HEK293 (cell line): ENCODE data around the gene TRIM2.

Source experiments
- CTCF ChIA-PET: fragments of 350-600 bp; formaldehyde crosslinking; extraction: SDS; loops from one replicate; lab custom pipeline; 2021; ENCODE audit warnings: antibody characterized with exemption; lab: Yijun Ruan, JAX
- POLR2A ChIA-PET: fragments of 300-600 bp; formaldehyde crosslinking; extraction: SDS; loops from one replicate; lab custom pipeline; 2020; ENCODE audit warnings: antibody characterized with exemption, inconsistent platforms; lab: Yijun Ruan, JAX
- H3K27ac ChIP-seq: fragments of 200-500 bp; sonication (Bioruptor generic); 2 replicates; pipeline ENCODE4 v1.5.1; 2014; ENCODE audit warnings: low read depth, low read length, control low read depth, inconsistent platforms; ENCODE audit errors: extremely low read depth
- H3K36me3 ChIP-seq, 2 experiments: fragments of 200-500 bp in 1 of 2; sonication (Bioruptor generic) in 1 of 2; 1 replicate in 1 of 2; 2 replicates in 1 of 2; pipeline ENCODE4 v1.5.1; 2014 to 2017; ENCODE audit warnings: inconsistent platforms in 2 of 2, low read length in 2 of 2; ENCODE audit not compliant: control insufficient read depth in 2 of 2, insufficient read depth in 1 of 2
- H3K4me1 ChIP-seq: fragments of 200-500 bp; sonication (Bioruptor generic); 2 replicates; pipeline ENCODE4 v1.5.1; 2014; ENCODE audit warnings: mild to moderate bottlenecking, low read length, inconsistent platforms; ENCODE audit not compliant: control insufficient read depth, insufficient read depth
- H3K4me3 ChIP-seq: 2 replicates; pipeline ENCODE4 v1.5.1; 2011; ENCODE audit warnings: low read depth, mild to moderate bottlenecking, control low read depth, low read length, moderate library complexity
- H3K9me3 ChIP-seq: fragments of 200-500 bp; sonication (Bioruptor generic); 2 replicates; pipeline ENCODE4 v1.5.1; 2014; ENCODE audit warnings: low read depth, low read length, inconsistent platforms; ENCODE audit not compliant: control insufficient read depth, insufficient read depth
- GFI1B ChIP-seq: fragments of 450-650 bp; formaldehyde crosslinking; IDR thresholded peaks from 2 replicates; pipeline ENCODE4 v1.5.1; 2016; ENCODE audit warnings: missing biosample characterization, missing genetic modification characterization
- GLIS1 ChIP-seq: fragments of 450-650 bp; formaldehyde crosslinking; IDR thresholded peaks from 2 replicates; pipeline ENCODE4 v1.5.1; 2016; ENCODE audit warnings: missing biosample characterization, missing genetic modification characterization
- GLIS2 ChIP-seq: fragments of 450-650 bp; formaldehyde crosslinking; IDR thresholded peaks from 2 replicates; pipeline ENCODE4 v1.5.1; 2016; ENCODE audit warnings: missing biosample characterization, missing genetic modification characterization
- INSM2 ChIP-seq: fragments of 450-650 bp; formaldehyde crosslinking; IDR thresholded peaks from 2 replicates; pipeline ENCODE4 v1.5.1; 2016; ENCODE audit warnings: missing biosample characterization, missing genetic modification characterization
- KLF8 ChIP-seq: fragments of 450-650 bp; formaldehyde crosslinking; IDR thresholded peaks from 2 replicates; pipeline ENCODE4 v1.5.1; 2016; ENCODE audit warnings: missing biosample characterization, missing genetic modification characterization
- SCRT1 ChIP-seq: fragments of 450-650 bp; formaldehyde crosslinking; IDR thresholded peaks from 2 replicates; pipeline ENCODE4 v1.5.1; 2016; ENCODE audit warnings: missing biosample characterization, missing genetic modification characterization, borderline replicate concordance
- SP2 ChIP-seq: fragments of 450-650 bp; formaldehyde crosslinking; IDR thresholded peaks from 2 replicates; pipeline ENCODE4 v1.5.1; 2016; ENCODE audit warnings: missing biosample characterization, missing genetic modification characterization
- SP3 ChIP-seq: fragments of 450-650 bp; formaldehyde crosslinking; IDR thresholded peaks from 2 replicates; pipeline ENCODE4 v1.5.1; 2016; ENCODE audit warnings: missing biosample characterization, missing genetic modification characterization
- ZBTB1 ChIP-seq: fragments of 450-650 bp; formaldehyde crosslinking; IDR thresholded peaks from 2 replicates; pipeline ENCODE4 v1.5.1; 2016; ENCODE audit warnings: missing biosample characterization, missing genetic modification characterization
- ZBTB17 ChIP-seq: fragments of 450-650 bp; formaldehyde crosslinking; IDR thresholded peaks from 2 replicates; pipeline ENCODE4 v1.5.1; 2016; ENCODE audit warnings: missing biosample characterization, missing genetic modification characterization
- ZBTB48 ChIP-seq: fragments of 450-650 bp; formaldehyde crosslinking; IDR thresholded peaks from 2 replicates; pipeline ENCODE4 v1.5.1; 2016; ENCODE audit warnings: missing biosample characterization, missing genetic modification characterization
- ZBTB8A ChIP-seq: fragments of 450-650 bp; formaldehyde crosslinking; IDR thresholded peaks from 2 replicates; pipeline ENCODE4 v1.5.1; 2016; ENCODE audit warnings: missing biosample characterization, missing genetic modification characterization
- ZFHX2 ChIP-seq: fragments of 450-650 bp; formaldehyde crosslinking; conservative IDR thresholded peaks from 2 replicates; pipeline ENCODE4 v1.5.1; 2016; ENCODE audit warnings: missing biosample characterization, missing genetic modification characterization
- ZFP41 ChIP-seq: fragments of 450-650 bp; formaldehyde crosslinking; IDR thresholded peaks from 2 replicates; pipeline ENCODE4 v1.5.1; 2016; ENCODE audit warnings: missing biosample characterization, missing genetic modification characterization, borderline replicate concordance
- ZNF157 ChIP-seq: fragments of 450-650 bp; formaldehyde crosslinking; IDR thresholded peaks from 2 replicates; pipeline ENCODE4 v1.5.1; 2016; ENCODE audit warnings: missing biosample characterization, missing genetic modification characterization
- ZNF2 ChIP-seq: fragments of 450-650 bp; formaldehyde crosslinking; IDR thresholded peaks from 2 replicates; pipeline ENCODE4 v1.5.1; 2016; ENCODE audit warnings: missing biosample characterization, missing genetic modification characterization
- ZNF202 ChIP-seq: fragments of 450-650 bp; formaldehyde crosslinking; IDR thresholded peaks from 2 replicates; pipeline ENCODE4 v1.5.1; 2016; ENCODE audit warnings: missing biosample characterization, missing genetic modification characterization, borderline replicate concordance
- ZNF335 ChIP-seq: fragments of 450-650 bp; formaldehyde crosslinking; conservative IDR thresholded peaks from 2 replicates; pipeline ENCODE4 v1.5.1; 2016; ENCODE audit warnings: missing biosample characterization, missing genetic modification characterization
- ZNF341 ChIP-seq: fragments of 450-650 bp; formaldehyde crosslinking; IDR thresholded peaks from 2 replicates; pipeline ENCODE4; 2016; ENCODE audit warnings: low read depth, missing biosample characterization, missing genetic modification characterization
- ZNF366 ChIP-seq: fragments of 450-650 bp; formaldehyde crosslinking; conservative IDR thresholded peaks from 2 replicates; pipeline ENCODE4 v1.5.1; 2016; ENCODE audit warnings: missing biosample characterization, missing genetic modification characterization
- ZNF423 ChIP-seq: fragments of 450-650 bp; formaldehyde crosslinking; IDR thresholded peaks from 2 replicates; pipeline ENCODE4 v1.5.1; 2016; ENCODE audit warnings: missing biosample characterization, missing genetic modification characterization
- ZNF555 ChIP-seq: fragments of 450-650 bp; formaldehyde crosslinking; conservative IDR thresholded peaks from 2 replicates; pipeline ENCODE4 v1.5.1; 2017; ENCODE audit warnings: missing biosample characterization, mild to moderate bottlenecking, missing genetic modification characterization, inconsistent platforms
- ZNF560 ChIP-seq: fragments of 450-650 bp; formaldehyde crosslinking; IDR thresholded peaks from 2 replicates; pipeline ENCODE4 v1.5.1; 2017; ENCODE audit warnings: missing biosample characterization, missing genetic modification characterization, borderline replicate concordance
- ZNF600 ChIP-seq: fragments of 450-650 bp; formaldehyde crosslinking; IDR thresholded peaks from 2 replicates; pipeline ENCODE4 v1.5.1; 2016; ENCODE audit warnings: missing biosample characterization, missing genetic modification characterization
- ZNF660 ChIP-seq: fragments of 450-650 bp; IDR thresholded peaks from 2 replicates; pipeline ENCODE4 v1.5.1; 2018; ENCODE audit warnings: missing biosample characterization, mild to moderate bottlenecking, missing genetic modification characterization
- ZNF843 ChIP-seq: fragments of 450-650 bp; formaldehyde crosslinking; IDR thresholded peaks from 2 replicates; pipeline ENCODE4 v1.5.1; 2016; ENCODE audit warnings: missing biosample characterization, missing genetic modification characterization
- TF ChIP-seq, protein P1 (sequence below): fragments of 450-650 bp; formaldehyde crosslinking; conservative IDR thresholded peaks from 2 replicates; pipeline ENCODE4 v1.5.1; 2016; ENCODE audit warnings: low read depth, missing biosample characterization, missing genetic modification characterization
- TF ChIP-seq, protein P2 (sequence below): sonication (generic); formaldehyde crosslinking; IDR thresholded peaks from 2 replicates; pipeline ENCODE4 v1.8.1; 2022; ENCODE audit warnings: mild to moderate bottlenecking, moderate library complexity, missing genetic modification reagents

TRIM2 gene

GRCh38 chr4:153249199-153250041 lies 45.2 kb downstream of the TRIM2 start:
- no peaks in the 10 kb centered on the region for H3K36me3 ChIP-seq
- H3K4me1 ChIP-seq = peaks cover 13% of the 10 kb centered on the region
- no peaks in the 10 kb centered on the region for H3K9me3 ChIP-seq
- H3K4me3 ChIP-seq = peak overlapping the region; percentile 36
- H3K27ac ChIP-seq = peak overlapping the region; percentile 40; the same call in 1 of the 2 replicates
- ChIA-PET POLR2A (interaction anchor here (0.9 to 1.2 kb wide), 3 partner anchors 13 to 26 kb away, joined by 3 to 5 read pairs (median 3); no protein-coding TSS in a partner anchor), CTCF (interaction anchor here (0.6 to 2.0 kb wide), 5 partner anchors 13 to 395 kb away, joined by 3 to 7 read pairs (median 3); no protein-coding TSS in a partner anchor)
- TF ChIP-seq ZNF341 (tag by site-specific recombination) (peak; percentile 66), KLF8 (0 out of 2 replicates have a peak, but pooled peaks have one; percentile 3), ZNF2 (tag by site-specific recombination) (no peak), ZBTB8A (peak; percentile 47; the same call in 1 of the 2 replicates), ZNF423 (tag by site-specific recombination) (no peak), SP2 (tag by site-specific recombination) (peak; percentile 69), ZBTB17 (tag by site-specific recombination) (peak; percentile 93), ZFHX2 (tag by site-specific recombination) (peak; percentile 89), GLIS2 (tag by site-specific recombination) (peak; percentile 42), ZBTB48 (tag by site-specific recombination) (peak; percentile 30; the same call in 1 of the 2 replicates), ZNF335 (tag by site-specific recombination) (peak; percentile 100), ZNF366 (tag by site-specific recombination) (no peak), INSM2 (tag by site-specific recombination) (no peak), ZNF660 (no peak), ZNF843 (tag by site-specific recombination) (no peak), ZFP41 (tag by site-specific recombination) (no peak), ZNF600 (peak; percentile 87), ZNF555 (tag by site-specific recombination) (no peak), ZNF157 (tag by site-specific recombination) (no peak), ZNF560 (tag by site-specific recombination) (no peak), SP3 (tag by site-specific recombination) (peak; percentile 77), ZNF202 (tag by site-specific recombination) (no peak), ZBTB1 (no peak), GLIS1 (peak; percentile 72), GFI1B (0 out of 2 replicates have a peak, but pooled peaks have one; percentile 9), SCRT1 (tag by site-specific recombination) (0 out of 2 replicates have a peak, but pooled peaks have one; percentile 6)
- TF ChIP-seq, protein P1, sequence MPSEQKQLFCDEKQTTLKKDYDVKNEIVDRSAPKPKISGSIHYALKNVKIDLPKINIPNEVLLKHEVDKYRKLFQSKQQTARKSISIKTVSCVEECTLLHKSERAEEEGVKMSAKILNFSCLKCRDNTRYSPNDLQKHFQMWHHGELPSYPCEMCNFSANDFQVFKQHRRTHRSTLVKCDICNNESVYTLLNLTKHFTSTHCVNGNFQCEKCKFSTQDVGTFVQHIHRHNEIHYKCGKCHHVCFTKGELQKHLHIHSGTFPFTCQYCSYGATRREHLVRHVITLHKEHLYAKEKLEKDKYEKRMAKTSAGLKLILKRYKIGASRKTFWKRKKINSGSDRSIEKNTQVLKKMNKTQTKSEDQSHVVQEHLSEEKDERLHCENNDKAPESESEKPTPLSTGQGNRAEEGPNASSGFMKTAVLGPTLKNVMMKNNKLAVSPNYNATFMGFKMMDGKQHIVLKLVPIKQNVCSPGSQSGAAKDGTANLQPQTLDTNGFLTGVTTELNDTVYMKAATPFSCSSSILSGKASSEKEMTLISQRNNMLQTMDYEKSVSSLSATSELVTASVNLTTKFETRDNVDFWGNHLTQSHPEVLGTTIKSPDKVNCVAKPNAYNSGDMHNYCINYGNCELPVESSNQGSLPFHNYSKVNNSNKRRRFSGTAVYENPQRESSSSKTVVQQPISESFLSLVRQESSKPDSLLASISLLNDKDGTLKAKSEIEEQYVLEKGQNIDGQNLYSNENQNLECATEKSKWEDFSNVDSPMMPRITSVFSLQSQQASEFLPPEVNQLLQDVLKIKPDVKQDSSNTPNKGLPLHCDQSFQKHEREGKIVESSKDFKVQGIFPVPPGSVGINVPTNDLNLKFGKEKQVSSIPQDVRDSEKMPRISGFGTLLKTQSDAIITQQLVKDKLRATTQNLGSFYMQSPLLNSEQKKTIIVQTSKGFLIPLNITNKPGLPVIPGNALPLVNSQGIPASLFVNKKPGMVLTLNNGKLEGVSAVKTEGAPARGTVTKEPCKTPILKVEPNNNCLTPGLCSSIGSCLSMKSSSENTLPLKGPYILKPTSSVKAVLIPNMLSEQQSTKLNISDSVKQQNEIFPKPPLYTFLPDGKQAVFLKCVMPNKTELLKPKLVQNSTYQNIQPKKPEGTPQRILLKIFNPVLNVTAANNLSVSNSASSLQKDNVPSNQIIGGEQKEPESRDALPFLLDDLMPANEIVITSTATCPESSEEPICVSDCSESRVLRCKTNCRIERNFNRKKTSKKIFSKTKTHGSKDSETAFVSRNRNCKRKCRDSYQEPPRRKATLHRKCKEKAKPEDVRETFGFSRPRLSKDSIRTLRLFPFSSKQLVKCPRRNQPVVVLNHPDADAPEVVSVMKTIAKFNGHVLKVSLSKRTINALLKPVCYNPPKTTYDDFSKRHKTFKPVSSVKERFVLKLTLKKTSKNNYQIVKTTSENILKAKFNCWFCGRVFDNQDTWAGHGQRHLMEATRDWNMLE (tag by site-specific recombination) = no peak
- TF ChIP-seq, protein P2, sequence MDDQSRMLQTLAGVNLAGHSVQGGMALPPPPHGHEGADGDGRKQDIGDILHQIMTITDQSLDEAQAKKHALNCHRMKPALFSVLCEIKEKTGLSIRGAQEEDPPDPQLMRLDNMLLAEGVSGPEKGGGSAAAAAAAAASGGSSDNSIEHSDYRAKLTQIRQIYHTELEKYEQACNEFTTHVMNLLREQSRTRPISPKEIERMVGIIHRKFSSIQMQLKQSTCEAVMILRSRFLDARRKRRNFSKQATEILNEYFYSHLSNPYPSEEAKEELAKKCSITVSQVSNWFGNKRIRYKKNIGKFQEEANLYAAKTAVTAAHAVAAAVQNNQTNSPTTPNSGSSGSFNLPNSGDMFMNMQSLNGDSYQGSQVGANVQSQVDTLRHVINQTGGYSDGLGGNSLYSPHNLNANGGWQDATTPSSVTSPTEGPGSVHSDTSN (CRISPR knock-in tag) = no peak
